ENCODE results near the gene TGFBR3.

GRCh38 chr1:91813813-91814212, 72.1 kb downstream of the TGFBR3 start:
- TF ChIP-seq CTCF (conservative IDR thresholded peaks at IDR 0.05; ENCODE audit: low read depth, low read length) (no peak), EZH2 (IDR thresholded peaks at IDR 0.05; ENCODE audit: borderline replicate concordance, low read depth, low read length, poor library complexity, severe bottlenecking) (no peak)

Measured in A673 (cell line).